VCaP (cell line): ENCODE data around the gene MKLN1.
"Not testable (repeated sequence)": the region's sequence is repeated elsewhere in the genome, so short reads cannot be mapped to it uniquely, and the experiment has no call there.

ENCODE experiments used
- H3K27ac ChIP-seq: fragments of 450-650 bp; 2 replicates; pipeline ENCODE4 v1.5.1; 2017
- CTCF ChIP-seq: fragments of 450-650 bp; conservative IDR thresholded peaks from 2 replicates; pipeline ENCODE4 v1.5.1; 2017; ENCODE audit warnings: mild to moderate bottlenecking, moderate library complexity

Gene MKLN1

GRCh38 chr7:131455001-131455400 is 127.3 kb downstream of the MKLN1 start:
- no peak overlapping the region for H3K27ac ChIP-seq

GRCh38 chr7:131455546-131455945 is 127.9 kb downstream of the MKLN1 start:
- no peak overlapping the region for H3K27ac ChIP-seq
- TF ChIP-seq CTCF, result no peak

More at GRCh38 chr7:131455001-131455400, 127.3 kb downstream of the MKLN1 start:
- TF ChIP-seq CTCF, result no peak

- no peak for TF ChIP-seq CTCF
- no peak overlapping the region for H3K27ac ChIP-seq
Measured at GRCh38 chr7:131456338-131456737, 128.7 kb downstream of the MKLN1 start.

GRCh38 chr7:131459256-131459655 is 131.6 kb downstream of the MKLN1 start:
- H3K27ac ChIP-seq, result no peak overlapping the region
- TF ChIP-seq CTCF, result no peak

- no peak overlapping the region for H3K27ac ChIP-seq
Measured at GRCh38 chr7:131462059-131462458, 134.4 kb downstream of the MKLN1 start.

GRCh38 chr7:131462715-131463114 is 135.0 kb downstream of the MKLN1 start:
- H3K27ac ChIP-seq, result not testable (repeated sequence)

More at GRCh38 chr7:131462059-131462458, 134.4 kb downstream of the MKLN1 start:
- TF ChIP-seq CTCF, result no peak

GRCh38 chr7:131466735-131467365 is 139.2 kb downstream of the MKLN1 start:
- no peak for TF ChIP-seq CTCF
- H3K27ac ChIP-seq, result no peak overlapping the region

- TF ChIP-seq CTCF, result no peak
- no peak overlapping the region for H3K27ac ChIP-seq
Measured at GRCh38 chr7:131467788-131468187, 140.1 kb downstream of the MKLN1 start.
